AG09319 (cell line): ENCODE measurements around the gene TGOLN2.

Source experiments
- DNase-seq: peaks from one replicate; pipeline ENCODE4 v3.0.0-alpha.2; 2010; ENCODE audit warnings: low read depth; ENCODE audit errors: extremely low read depth
- TF ChIP-seq, protein P1 (sequence below): IDR thresholded peaks from 2 replicates; pipeline ENCODE4 v1.5.1; 2011; ENCODE audit warnings: low read depth, mild to moderate bottlenecking, inconsistent platforms, low read length, moderate library complexity

Gene TGOLN2

DNA sequence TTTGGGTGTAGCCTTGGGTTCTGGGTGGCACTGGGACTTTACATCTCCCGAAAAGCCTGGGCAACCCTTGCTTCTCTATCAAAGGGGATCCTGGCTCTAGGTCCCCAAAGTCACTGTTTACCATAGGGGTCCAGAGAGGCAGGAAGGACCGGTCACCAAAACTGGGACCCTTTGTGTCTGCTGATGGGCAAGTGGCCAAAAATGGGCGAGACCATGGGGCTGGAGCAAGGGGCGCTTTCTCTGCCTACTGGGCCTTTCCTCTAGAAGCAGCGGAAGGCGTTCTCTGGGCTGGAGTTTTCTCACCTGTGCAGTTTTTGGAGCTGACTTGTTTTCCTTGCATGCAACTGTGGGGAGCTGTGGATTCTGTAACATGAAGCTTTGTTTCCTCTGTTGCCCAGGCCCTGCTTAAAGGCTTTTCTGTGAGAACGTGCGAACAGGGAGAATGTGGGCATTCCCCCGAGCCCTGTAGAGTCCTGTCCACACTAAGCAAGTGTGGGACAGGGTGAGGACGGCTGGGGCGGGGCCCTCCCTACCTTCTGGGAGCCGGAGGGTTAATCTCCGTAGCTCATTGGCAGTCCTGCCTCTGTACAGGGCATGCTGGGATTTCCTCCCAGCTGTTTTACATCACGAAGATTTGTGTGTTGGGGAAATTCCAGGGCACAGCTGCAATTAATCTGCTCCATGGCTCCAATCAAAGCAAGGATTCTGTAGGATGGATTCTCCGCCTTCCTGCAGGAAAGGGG lies 50.2 kb downstream of the TGOLN2 start:
- TF ChIP-seq, protein P1, sequence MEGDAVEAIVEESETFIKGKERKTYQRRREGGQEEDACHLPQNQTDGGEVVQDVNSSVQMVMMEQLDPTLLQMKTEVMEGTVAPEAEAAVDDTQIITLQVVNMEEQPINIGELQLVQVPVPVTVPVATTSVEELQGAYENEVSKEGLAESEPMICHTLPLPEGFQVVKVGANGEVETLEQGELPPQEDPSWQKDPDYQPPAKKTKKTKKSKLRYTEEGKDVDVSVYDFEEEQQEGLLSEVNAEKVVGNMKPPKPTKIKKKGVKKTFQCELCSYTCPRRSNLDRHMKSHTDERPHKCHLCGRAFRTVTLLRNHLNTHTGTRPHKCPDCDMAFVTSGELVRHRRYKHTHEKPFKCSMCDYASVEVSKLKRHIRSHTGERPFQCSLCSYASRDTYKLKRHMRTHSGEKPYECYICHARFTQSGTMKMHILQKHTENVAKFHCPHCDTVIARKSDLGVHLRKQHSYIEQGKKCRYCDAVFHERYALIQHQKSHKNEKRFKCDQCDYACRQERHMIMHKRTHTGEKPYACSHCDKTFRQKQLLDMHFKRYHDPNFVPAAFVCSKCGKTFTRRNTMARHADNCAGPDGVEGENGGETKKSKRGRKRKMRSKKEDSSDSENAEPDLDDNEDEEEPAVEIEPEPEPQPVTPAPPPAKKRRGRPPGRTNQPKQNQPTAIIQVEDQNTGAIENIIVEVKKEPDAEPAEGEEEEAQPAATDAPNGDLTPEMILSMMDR = no peak
- peak; percentile 86 for DNase-seq

DNA sequence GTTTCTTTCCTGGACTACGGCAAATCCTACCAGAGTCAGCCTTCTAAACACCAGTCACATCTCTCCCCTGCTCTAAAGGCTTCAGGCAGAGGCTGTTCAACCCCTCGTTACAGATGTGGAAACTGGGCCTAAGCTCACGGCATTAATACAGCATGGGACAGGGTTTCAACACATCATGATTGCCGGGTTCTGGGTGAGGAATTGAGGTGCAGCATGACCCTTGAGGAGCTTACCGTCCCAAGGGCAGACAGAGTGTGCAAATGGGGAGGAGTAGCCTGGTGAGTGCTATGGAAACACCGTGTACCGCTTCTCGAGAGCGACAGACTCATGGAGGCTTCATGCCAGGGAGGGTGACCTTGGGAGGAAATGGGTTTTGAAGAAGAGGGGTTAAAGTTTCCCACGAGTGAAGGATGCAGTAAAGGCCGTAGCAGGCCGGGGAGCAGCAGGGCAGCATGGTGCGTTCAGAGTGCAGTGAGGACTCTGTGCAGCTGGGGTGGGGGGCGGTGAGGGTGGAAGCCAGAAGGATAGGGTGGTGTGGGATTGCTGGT lies 51.1 kb downstream of the TGOLN2 start:
- TF ChIP-seq, protein P1 = no peak
- DNase-seq = no peak

DNA sequence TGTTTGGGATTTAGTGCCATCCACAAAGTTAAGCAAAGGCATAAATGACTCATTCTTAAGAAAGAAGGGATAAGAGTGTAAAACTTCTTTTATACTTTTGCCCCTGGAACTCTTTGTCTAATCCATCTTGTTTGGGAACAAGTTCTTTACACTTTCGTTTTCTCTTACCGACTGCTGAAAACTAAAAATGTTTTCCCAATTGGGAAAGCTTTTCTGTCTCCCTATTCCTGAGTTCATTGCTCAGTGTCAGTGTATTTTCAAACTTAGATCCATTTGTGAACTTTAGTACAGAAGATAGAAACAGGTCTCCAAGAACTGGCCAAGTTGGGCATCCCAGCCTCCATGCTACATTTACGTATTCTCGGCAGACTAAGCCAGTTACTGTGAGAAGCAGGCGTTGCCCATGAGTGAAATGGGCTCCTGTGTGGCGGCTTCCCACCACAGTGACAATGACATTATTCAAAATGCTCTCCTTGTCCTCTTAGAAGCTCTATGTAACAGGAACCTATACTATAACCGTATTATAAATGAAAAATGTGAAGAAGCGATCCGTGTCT lies 51.7 kb downstream of the TGOLN2 start:
- no peak for DNase-seq
- TF ChIP-seq, protein P1 = no peak

DNA sequence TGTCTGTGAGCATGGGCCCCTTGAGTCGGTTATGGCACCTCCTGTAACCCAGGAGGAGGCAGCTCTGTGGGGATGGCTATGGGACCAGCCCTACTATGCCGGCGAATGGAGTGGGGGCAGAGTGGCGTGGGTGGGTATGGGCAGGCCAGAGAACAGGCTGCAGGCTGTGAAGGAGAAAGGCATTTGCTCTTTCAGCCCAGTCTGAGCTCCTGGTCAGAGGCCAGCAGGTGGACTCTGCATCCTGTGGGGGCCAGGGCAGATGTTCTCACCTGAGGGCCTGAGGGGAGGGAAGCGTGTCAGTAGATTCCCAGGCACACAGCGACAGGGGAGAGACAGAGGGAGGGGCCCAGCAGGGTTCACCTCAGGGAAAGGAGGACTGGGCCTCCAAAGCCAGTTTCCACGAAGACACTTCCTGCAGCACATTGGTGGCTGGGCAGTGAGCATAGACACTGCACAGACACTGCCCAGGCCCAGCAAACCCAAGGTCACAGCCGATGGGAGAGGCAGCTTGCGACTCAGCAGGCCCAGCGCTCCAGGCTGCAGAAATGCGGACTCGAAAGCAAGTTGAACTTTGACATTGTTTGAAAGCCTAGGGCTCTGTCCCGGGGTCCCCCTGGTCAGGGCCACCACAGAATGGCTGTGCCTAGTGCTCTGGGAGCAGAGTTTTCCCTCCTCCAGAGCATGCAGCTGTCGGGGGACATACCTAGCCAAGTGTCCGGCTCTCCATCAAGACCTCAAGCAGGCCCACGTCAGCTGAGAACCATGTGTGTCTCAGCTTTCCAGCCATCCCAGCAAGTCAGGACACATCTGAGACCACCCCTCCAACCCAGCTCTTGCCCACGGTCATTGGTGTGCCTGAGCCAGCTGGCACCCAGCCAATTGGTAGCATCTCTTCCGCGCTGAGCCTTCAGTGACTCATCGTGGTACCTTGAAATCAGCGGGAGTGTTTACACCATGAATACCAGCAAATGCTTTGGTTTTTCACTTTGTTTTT lies 53.8 kb downstream of the TGOLN2 start:
- DNase-seq = peak; percentile 59
- TF ChIP-seq, protein P1 = no peak

DNA sequence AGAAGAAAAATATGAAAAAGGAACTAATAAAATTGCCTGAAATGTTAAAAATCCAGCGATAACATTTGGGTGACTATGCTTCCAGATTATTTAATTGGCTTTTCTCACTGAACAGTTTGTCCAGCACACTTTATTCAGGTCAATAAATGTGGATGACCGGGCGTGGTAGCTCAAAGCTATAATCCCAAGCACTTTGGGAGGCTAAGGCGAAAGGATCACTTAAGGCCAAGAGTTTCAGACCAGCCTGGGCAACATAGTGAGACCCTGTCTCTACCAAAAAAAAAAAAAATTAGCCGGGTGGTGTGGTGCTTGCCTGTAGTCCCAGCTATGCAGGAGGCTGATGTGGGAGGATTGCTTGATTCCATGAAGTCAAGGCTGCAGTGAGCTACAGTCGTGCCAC lies 55.4 kb downstream of the TGOLN2 start:
- TF ChIP-seq, protein P1 = no peak
- DNase-seq = no peak

DNA sequence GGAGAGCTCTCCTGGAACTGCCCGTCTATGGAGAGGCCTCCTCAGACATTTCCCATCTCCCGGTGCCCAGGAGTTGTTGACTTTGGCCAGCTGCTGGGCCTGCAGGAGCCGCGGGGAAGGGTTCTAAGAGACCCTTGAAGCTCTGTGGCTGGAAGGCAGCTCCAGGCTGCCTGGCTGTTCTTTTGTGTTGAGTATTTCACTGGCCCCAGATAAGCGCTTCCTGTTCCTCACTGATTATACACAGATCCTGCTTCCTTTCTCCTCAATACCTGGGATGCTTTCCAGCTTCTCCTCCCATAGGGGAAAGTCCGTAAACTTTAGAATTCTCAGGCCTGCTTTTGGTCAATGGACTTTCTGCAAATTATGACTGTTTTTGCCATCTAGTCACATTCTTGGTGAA lies 57.8 kb downstream of the TGOLN2 start:
- TF ChIP-seq, protein P1 = no peak
- DNase-seq = no peak
